Neuronal stem cell (in vitro differentiated cells): Measurements from ENCODE around the gene DROSHA.

Source experiments
- DNase-seq: peaks from one replicate; pipeline ENCODE4 v3.0.0-alpha.2; 2013; ENCODE audit warnings: low spot score
- H2AFZ ChIP-seq: one replicate; pipeline ENCODE4 v1.6.1; 2013; ENCODE audit warnings: mild to moderate bottlenecking, low read length, inconsistent platforms
- H2AK5ac ChIP-seq: 2 replicates; pipeline ENCODE4 v1.6.1; 2013; ENCODE audit warnings: low read depth, mild to moderate bottlenecking, inconsistent platforms, low read length, moderate library complexity, mixed read lengths
- H2BK120ac ChIP-seq: 2 replicates; pipeline ENCODE4 v1.6.1; 2013; ENCODE audit warnings: low read depth, mild to moderate bottlenecking, inconsistent platforms, low read length, moderate library complexity, mixed read lengths
- H2BK12ac ChIP-seq: one replicate; pipeline ENCODE4 v1.6.1; 2013; ENCODE audit warnings: low read length, inconsistent platforms
- H2BK15ac ChIP-seq: 2 replicates; pipeline ENCODE4 v1.6.1; 2013; ENCODE audit warnings: mild to moderate bottlenecking, low read length, inconsistent platforms, mixed read lengths
- H2BK5ac ChIP-seq: one replicate; pipeline ENCODE4 v1.6.1; 2013; ENCODE audit warnings: inconsistent platforms, mild to moderate bottlenecking, low read length, moderate library complexity
- H3K14ac ChIP-seq: one replicate; pipeline ENCODE4 v1.6.1; 2013; ENCODE audit warnings: low read length, inconsistent platforms
- H3K18ac ChIP-seq: 2 replicates; pipeline ENCODE4 v1.6.1; 2013; ENCODE audit warnings: low read length, inconsistent platforms
- H3K23ac ChIP-seq: 2 replicates; pipeline ENCODE4 v1.6.1; 2013; ENCODE audit warnings: low read depth, mild to moderate bottlenecking, mixed read lengths, low read length, inconsistent platforms; ENCODE audit not compliant: poor library complexity
- H3K27ac ChIP-seq: replicated peaks from 3 replicates; pipeline ENCODE4 v1.5.1; 2013; ENCODE audit warnings: low read length, inconsistent platforms
- H3K27me3 ChIP-seq, 3 experiments: 2 replicates each; pipeline ENCODE4 v1.6.1; 2013; ENCODE audit warnings: low read length in 3 of 3, mild to moderate bottlenecking in 2 of 3, inconsistent platforms in 1 of 3, low read depth in 1 of 3, mixed read lengths in 1 of 3, moderate library complexity in 1 of 3; ENCODE audit not compliant: control insufficient read depth in 3 of 3, insufficient read depth in 3 of 3
- H3K36me3 ChIP-seq, 2 donors: replicated peaks in 1 of 2; 2 replicates each; pipeline ENCODE4 v1.6.1; 2013; ENCODE audit warnings: low read length in 2 of 2; ENCODE audit not compliant: control insufficient read depth in 2 of 2, insufficient read depth in 2 of 2
- H3K4ac ChIP-seq: 2 replicates; pipeline ENCODE4 v1.6.1; 2013; ENCODE audit warnings: inconsistent platforms, mild to moderate bottlenecking, low read length, moderate library complexity
- H3K4me1 ChIP-seq, 2 donors: 1 replicate in 1 of 2; 2 replicates in 1 of 2; pipeline ENCODE4 v1.6.1; 2013; ENCODE audit warnings: low read length in 2 of 2, low read depth in 1 of 2; ENCODE audit not compliant: control insufficient read depth in 2 of 2, insufficient read depth in 1 of 2
- H3K4me2 ChIP-seq: one replicate; pipeline ENCODE4 v1.6.1; 2013; ENCODE audit warnings: mild to moderate bottlenecking, low read length, inconsistent platforms; ENCODE audit not compliant: insufficient read depth, poor library complexity, severe bottlenecking
- H3K4me3 ChIP-seq, 2 donors: 2 replicates each; pipeline ENCODE4 v1.5.1; 2013; ENCODE audit warnings: low read length in 2 of 2, mild to moderate bottlenecking in 2 of 2, inconsistent platforms in 1 of 2, moderate library complexity in 1 of 2
- H3K79me1 ChIP-seq: one replicate; pipeline ENCODE4 v1.6.1; 2013; ENCODE audit warnings: low read depth, mild to moderate bottlenecking, inconsistent platforms, low read length, moderate library complexity
- H3K9ac ChIP-seq: one replicate; pipeline ENCODE4 v1.6.1; 2013; ENCODE audit warnings: mild to moderate bottlenecking, low read depth, low read length, inconsistent platforms; ENCODE audit not compliant: poor library complexity
- H3K9me3 ChIP-seq, 2 donors: replicated peaks in 1 of 2; 2 replicates each; pipeline versions ENCODE3 to v1.6.1; 2013; ENCODE audit warnings: low read length in 2 of 2, mild to moderate bottlenecking in 2 of 2, inconsistent platforms in 1 of 2, low read depth in 1 of 2, mixed read lengths in 1 of 2, moderate library complexity in 1 of 2; ENCODE audit not compliant: control insufficient read depth in 2 of 2, insufficient read depth in 1 of 2
- H4K8ac ChIP-seq: one replicate; pipeline ENCODE4 v1.6.1; 2013; ENCODE audit warnings: low read depth, mild to moderate bottlenecking, inconsistent platforms, low read length, moderate library complexity
- H4K91ac ChIP-seq: one replicate; pipeline ENCODE4 v1.6.1; 2013; ENCODE audit warnings: low read length, low read depth, mild to moderate bottlenecking, inconsistent platforms; ENCODE audit not compliant: poor library complexity
- WGBS, 2 donors: extraction: QIAGEN DNeasy Blood & Tissue Kit; methylation state at CpG; one replicate each; pipeline ENCODE4 v1.1.7; 2013; ENCODE audit warnings: missing lambda C conversion rate in 2 of 2, mixed read lengths in 1 of 2; ENCODE audit not compliant: insufficient read length in 2 of 2, insufficient replicate concordance in 1 of 2; ENCODE audit errors: extremely low coverage in 2 of 2; 5-methylcytosine and 5-hydroxymethylcytosine counted together

The DROSHA gene

GRCh38 chr5:31366941-31367340 is 165.0 kb downstream of the DROSHA start:
- Histone ChIP-seq H3K9ac (no peak overlapping the region), H3K23ac (no peak overlapping the region)

GRCh38 chr5:31365776-31366175 is 166.1 kb downstream of the DROSHA start:
- H3K4me1 ChIP-seq, result peaks cover 0 to 30% of the 10 kb centered on the region in 2 donors
- DNase-seq, result no peak

More at GRCh38 chr5:31366941-31367340, 165.0 kb downstream of the DROSHA start:
- WGBS, 2 donors, result no CpG with 5 or more reads among the region's 5 CpGs
- Histone ChIP-seq H3K14ac (no peak overlapping the region), H3K79me1 (no peaks in the 10 kb centered on the region), H2AFZ (no peak overlapping the region), H3K4ac (no peak overlapping the region), H2BK5ac (no peak overlapping the region), H3K27ac (no peak overlapping the region), H2BK15ac (no peak overlapping the region), H3K4me3 (no peak overlapping the region), H3K9me3 (no peaks in the 10 kb centered on the region), H2BK120ac (no peak overlapping the region), H2BK12ac (no peak overlapping the region), H3K27me3 (peaks cover 0 to 2% (median 0%) of the 10 kb centered on the region in 3 experiments), H3K4me1 (peaks cover 0 to 20% of the 10 kb centered on the region in 2 donors), H3K4me2 (no peak overlapping the region), H4K91ac (no peak overlapping the region), H3K36me3 (no peaks in the 10 kb centered on the region), H3K18ac (no peak overlapping the region), H2AK5ac (no peak overlapping the region), H4K8ac (no peak overlapping the region)
- no peak for DNase-seq

GRCh38 chr5:31364881-31365636 is 166.8 kb downstream of the DROSHA start:
- H2BK12ac ChIP-seq, result no peak overlapping the region
- H3K27me3 ChIP-seq, result peaks cover 0 to 2% (median 0%) of the 10 kb centered on the region in 3 experiments
- no peak overlapping the region for H2BK15ac ChIP-seq
- no peak overlapping the region for H3K4me3 ChIP-seq
- no peaks in the 10 kb centered on the region for H3K79me1 ChIP-seq
- no peak overlapping the region for H4K8ac ChIP-seq
- H3K9ac ChIP-seq, result no peak overlapping the region
- no peaks in the 10 kb centered on the region for H3K9me3 ChIP-seq
- no peak overlapping the region for H3K14ac ChIP-seq
- no peak overlapping the region for H3K18ac ChIP-seq
- peaks cover 0 to 30% of the 10 kb centered on the region in 2 donors for H3K4me1 ChIP-seq
- no peak overlapping the region for H2BK120ac ChIP-seq
- H3K27ac ChIP-seq, result no peak overlapping the region
- H2AK5ac ChIP-seq, result no peak overlapping the region
- H2AFZ ChIP-seq, result no peak overlapping the region
- WGBS, 2 donors, result no CpG with 5 or more reads among the region's 2 CpGs
- H3K4me2 ChIP-seq, result no peak overlapping the region
- no peak overlapping the region for H2BK5ac ChIP-seq
- no peak for DNase-seq
- H3K23ac ChIP-seq, result no peak overlapping the region
- no peak overlapping the region for H4K91ac ChIP-seq
- H3K4ac ChIP-seq, result no peak overlapping the region
- no peaks in the 10 kb centered on the region for H3K36me3 ChIP-seq

More at GRCh38 chr5:31365776-31366175, 166.1 kb downstream of the DROSHA start:
- H3K79me1 ChIP-seq, result no peaks in the 10 kb centered on the region
- H2BK12ac ChIP-seq, result no peak overlapping the region
- no peak overlapping the region for H4K8ac ChIP-seq
- no peak overlapping the region for H2AFZ ChIP-seq
- no peak overlapping the region for H3K23ac ChIP-seq
- WGBS, 2 donors, result no CpG with 5 or more reads among the region's 3 CpGs
- no peaks in the 10 kb centered on the region for H3K36me3 ChIP-seq
- no peak overlapping the region for H3K27ac ChIP-seq
- no peak overlapping the region for H2AK5ac ChIP-seq
- H3K4me3 ChIP-seq, result no peak overlapping the region
- H3K9ac ChIP-seq, result no peak overlapping the region
- no peak overlapping the region for H3K4ac ChIP-seq
- H3K14ac ChIP-seq, result no peak overlapping the region
- no peak overlapping the region for H4K91ac ChIP-seq
- no peak overlapping the region for H2BK120ac ChIP-seq
- H2BK15ac ChIP-seq, result no peak overlapping the region
- H2BK5ac ChIP-seq, result no peak overlapping the region
- no peaks in the 10 kb centered on the region for H3K9me3 ChIP-seq
- no peak overlapping the region for H3K18ac ChIP-seq
- H3K27me3 ChIP-seq, result peaks cover 0 to 2% (median 0%) of the 10 kb centered on the region in 3 experiments
- no peak overlapping the region for H3K4me2 ChIP-seq

- Histone ChIP-seq H3K79me1 (no peaks in the 10 kb centered on the region), H3K4ac (no peak overlapping the region), H3K4me1 (peaks cover 0 to 24% of the 10 kb centered on the region in 2 donors), H3K36me3 (no peaks in the 10 kb centered on the region), H3K14ac (no peak overlapping the region), H3K27ac (no peak overlapping the region), H2AK5ac (no peak overlapping the region), H2BK12ac (no peak overlapping the region), H3K18ac (no peak overlapping the region), H3K9ac (no peak overlapping the region), H3K4me2 (no peak overlapping the region), H4K8ac (no peak overlapping the region), H3K9me3 (no peaks in the 10 kb centered on the region), H2AFZ (no peak overlapping the region), H2BK120ac (no peak overlapping the region), H2BK15ac (no peak overlapping the region), H3K4me3 (no peak overlapping the region), H3K27me3 (peaks cover 0 to 2% (median 0%) of the 10 kb centered on the region in 3 experiments), H3K23ac (no peak overlapping the region), H4K91ac (no peak overlapping the region), H2BK5ac (no peak overlapping the region)
- no peak for DNase-seq
- WGBS, 2 donors, result no CpG with 5 or more reads among the region's 3 CpGs
Observed at GRCh38 chr5:31362931-31363568, 168.8 kb downstream of the DROSHA start.
